ENCODE data around the gene OLIG2.

Gene OLIG2

DNA sequence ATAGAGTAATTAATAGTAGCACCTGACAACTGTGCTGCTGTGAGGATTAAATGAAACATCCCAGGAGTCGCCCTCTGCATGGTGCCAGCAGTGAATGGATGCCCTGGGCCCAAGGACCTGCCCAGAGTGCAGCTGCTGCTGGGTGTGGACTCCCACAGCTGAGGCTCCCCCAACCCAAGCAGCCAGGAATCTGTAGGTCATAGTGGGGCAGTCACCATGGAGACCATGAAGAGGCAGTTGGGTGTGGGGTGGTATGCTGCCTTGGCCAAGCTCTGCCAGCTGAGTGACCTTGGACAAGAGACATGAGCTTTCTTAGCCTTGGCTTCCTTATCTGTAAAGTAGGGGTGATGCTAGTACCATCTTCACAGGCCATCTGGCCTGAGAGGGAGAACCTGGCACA lies 9.4 kb downstream of the OLIG2 start:
- Histone ChIP-seq H3K9ac (ENCODE audit: low read length) (no peak overlapping the region), H3K27me3 (ENCODE audit: control insufficient read depth, insufficient read depth, low read length) (peaks cover 78% of the 10 kb centered on the region)

DNA sequence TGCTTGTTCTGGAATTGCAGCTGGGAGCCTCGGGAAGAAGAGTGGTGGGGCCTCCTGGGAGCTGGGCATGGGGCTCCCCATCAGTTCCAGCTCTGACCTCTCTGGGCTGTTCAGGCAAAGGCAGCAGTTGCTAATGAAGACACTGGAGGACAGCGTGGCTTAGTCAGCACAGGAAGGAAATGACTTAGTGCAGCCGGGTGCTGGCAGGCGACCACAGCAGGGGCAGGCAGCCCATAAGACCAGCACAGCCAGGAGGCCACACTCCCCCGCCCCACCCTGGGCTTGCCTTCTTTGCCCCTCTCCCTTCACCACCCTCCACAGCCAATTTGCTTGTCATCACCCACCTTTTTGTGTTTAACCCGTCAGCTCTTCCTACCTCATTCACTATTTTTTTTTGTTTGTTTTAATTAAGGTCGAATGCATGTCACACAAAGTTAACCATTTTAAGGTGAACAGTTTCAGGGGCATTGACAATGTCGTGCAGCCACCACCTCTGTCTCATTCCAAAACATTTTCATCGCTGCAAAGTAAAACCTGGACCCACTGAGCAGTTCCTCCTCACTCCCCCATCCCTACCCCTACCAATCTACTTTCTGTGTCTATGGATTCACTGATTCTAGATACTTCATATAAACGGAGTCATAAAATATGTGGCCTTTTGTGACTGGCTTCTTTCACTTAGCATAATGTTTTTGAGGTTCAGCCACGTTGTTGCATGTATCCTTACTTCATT lies 10.9 kb downstream of the OLIG2 start:
- H3K9me3 ChIP-seq (ENCODE audit: control insufficient read depth, insufficient read depth, low read depth, low read length), result no peaks in the 10 kb centered on the region
- peaks cover 73% of the 10 kb centered on the region for H3K27me3 ChIP-seq (ENCODE audit: control insufficient read depth, insufficient read depth, low read length)
- no peak overlapping the region for H3K4me3 ChIP-seq (ENCODE audit: low read depth, low read length)
- no peak overlapping the region for H3K9ac ChIP-seq (ENCODE audit: low read length)
- peaks cover 14% of the 10 kb centered on the region for H3K4me1 ChIP-seq (ENCODE audit: control insufficient read depth, insufficient read depth, low read length)
- no peak overlapping the region for H3K27ac ChIP-seq (ENCODE audit: low read depth, low read length)
- H3K36me3 ChIP-seq (ENCODE audit: control insufficient read depth, insufficient read depth, low read length), result no peaks in the 10 kb centered on the region

More for the DNA sequence above, 9.4 kb downstream of the OLIG2 start:
- H3K27ac ChIP-seq (ENCODE audit: low read depth, low read length), result no peak overlapping the region
- H3K9me3 ChIP-seq (ENCODE audit: control insufficient read depth, insufficient read depth, low read depth, low read length), result no peaks in the 10 kb centered on the region
- H3K4me1 ChIP-seq (ENCODE audit: control insufficient read depth, insufficient read depth, low read length), result peaks cover 14% of the 10 kb centered on the region
- H3K36me3 ChIP-seq (ENCODE audit: control insufficient read depth, insufficient read depth, low read length), result no peaks in the 10 kb centered on the region
- no peak overlapping the region for H3K4me3 ChIP-seq (ENCODE audit: low read depth, low read length)

DNA sequence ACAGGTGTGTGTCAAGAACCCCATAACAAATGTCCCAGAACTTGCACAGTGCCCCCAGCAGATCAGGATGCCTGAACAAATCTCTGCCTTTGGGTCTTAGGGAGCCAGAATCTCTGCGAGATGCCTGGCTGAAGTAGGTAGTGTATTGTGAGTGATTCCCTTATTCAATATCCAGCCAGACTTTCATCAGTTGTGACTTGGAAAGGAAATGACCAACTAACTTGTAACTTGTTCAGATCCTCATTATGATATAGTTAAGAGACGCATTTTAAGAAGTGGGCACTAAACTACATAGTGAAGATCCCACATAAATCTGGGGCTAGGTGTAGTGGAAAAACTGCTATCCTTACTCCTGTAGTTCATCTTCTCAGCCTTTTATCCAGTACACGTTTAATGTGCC lies 11.8 kb downstream of the OLIG2 start:
- no peak overlapping the region for H3K4me3 ChIP-seq (ENCODE audit: low read depth, low read length)
- peaks cover 14% of the 10 kb centered on the region for H3K4me1 ChIP-seq (ENCODE audit: control insufficient read depth, insufficient read depth, low read length)
- H3K9ac ChIP-seq (ENCODE audit: low read length), result no peak overlapping the region
- H3K36me3 ChIP-seq (ENCODE audit: control insufficient read depth, insufficient read depth, low read length), result no peaks in the 10 kb centered on the region
- H3K9me3 ChIP-seq (ENCODE audit: control insufficient read depth, insufficient read depth, low read depth, low read length), result no peaks in the 10 kb centered on the region
- peaks cover 72% of the 10 kb centered on the region for H3K27me3 ChIP-seq (ENCODE audit: control insufficient read depth, insufficient read depth, low read length)
- no peak overlapping the region for H3K27ac ChIP-seq (ENCODE audit: low read depth, low read length)

DNA sequence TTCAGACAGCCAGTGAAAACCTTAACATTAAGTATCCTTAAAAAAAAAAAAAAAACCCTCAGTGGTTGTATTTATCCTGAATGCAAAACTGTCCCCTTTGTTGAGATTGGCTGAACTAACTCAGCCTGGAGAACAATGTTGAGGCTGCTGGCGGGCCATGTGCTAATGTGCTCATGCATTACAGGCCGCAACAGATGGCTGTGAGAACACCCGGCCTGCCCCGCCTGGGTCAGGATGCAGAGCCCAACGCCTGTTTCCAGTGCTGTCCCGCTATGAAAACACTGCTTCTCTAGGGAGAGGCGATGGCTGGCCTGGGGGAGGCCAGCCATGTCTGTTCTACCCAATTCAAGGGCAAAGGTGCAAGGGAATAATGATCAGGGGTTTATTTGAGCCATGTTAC lies 13.8 kb downstream of the OLIG2 start:
- H3K36me3 ChIP-seq (ENCODE audit: control insufficient read depth, insufficient read depth, low read length), result no peaks in the 10 kb centered on the region
- H3K4me1 ChIP-seq (ENCODE audit: control insufficient read depth, insufficient read depth, low read length), result peaks cover 11% of the 10 kb centered on the region
- no peaks in the 10 kb centered on the region for H3K9me3 ChIP-seq (ENCODE audit: control insufficient read depth, insufficient read depth, low read depth, low read length)
- H3K27ac ChIP-seq (ENCODE audit: low read depth, low read length), result no peak overlapping the region
- H3K9ac ChIP-seq (ENCODE audit: low read length), result no peak overlapping the region
- peaks cover 72% of the 10 kb centered on the region for H3K27me3 ChIP-seq (ENCODE audit: control insufficient read depth, insufficient read depth, low read length)
- no peak overlapping the region for H3K4me3 ChIP-seq (ENCODE audit: low read depth, low read length)

DNA sequence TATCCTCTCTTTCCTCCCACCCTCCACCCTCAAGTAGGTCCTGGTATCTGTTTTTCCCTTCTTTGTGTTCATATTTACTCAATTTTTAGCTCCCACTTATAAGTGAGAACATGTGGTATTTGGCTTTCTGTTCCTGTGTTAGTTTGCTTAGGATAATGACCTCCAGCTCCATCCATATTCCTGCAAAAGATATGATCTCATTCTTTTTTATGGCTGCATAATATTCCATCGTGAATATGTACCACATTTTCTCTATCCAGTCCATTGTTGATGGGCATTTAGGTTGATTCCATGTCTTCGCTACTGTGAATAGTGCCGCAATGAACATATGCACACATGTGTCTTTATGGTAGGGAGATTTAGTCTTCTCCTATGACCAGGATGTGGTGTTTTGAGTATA lies 14.5 kb downstream of the OLIG2 start:
- no peaks in the 10 kb centered on the region for H3K36me3 ChIP-seq (ENCODE audit: control insufficient read depth, insufficient read depth, low read length)
- H3K4me3 ChIP-seq (ENCODE audit: low read depth, low read length), result no peak overlapping the region
- no peak overlapping the region for H3K9ac ChIP-seq (ENCODE audit: low read length)
- H3K9me3 ChIP-seq (ENCODE audit: control insufficient read depth, insufficient read depth, low read depth, low read length), result no peaks in the 10 kb centered on the region
- H3K4me1 ChIP-seq (ENCODE audit: control insufficient read depth, insufficient read depth, low read length), result peaks cover 8% of the 10 kb centered on the region
- H3K27me3 ChIP-seq (ENCODE audit: control insufficient read depth, insufficient read depth, low read length), result peaks cover 72% of the 10 kb centered on the region
- no peak overlapping the region for H3K27ac ChIP-seq (ENCODE audit: low read depth, low read length)

DNA sequence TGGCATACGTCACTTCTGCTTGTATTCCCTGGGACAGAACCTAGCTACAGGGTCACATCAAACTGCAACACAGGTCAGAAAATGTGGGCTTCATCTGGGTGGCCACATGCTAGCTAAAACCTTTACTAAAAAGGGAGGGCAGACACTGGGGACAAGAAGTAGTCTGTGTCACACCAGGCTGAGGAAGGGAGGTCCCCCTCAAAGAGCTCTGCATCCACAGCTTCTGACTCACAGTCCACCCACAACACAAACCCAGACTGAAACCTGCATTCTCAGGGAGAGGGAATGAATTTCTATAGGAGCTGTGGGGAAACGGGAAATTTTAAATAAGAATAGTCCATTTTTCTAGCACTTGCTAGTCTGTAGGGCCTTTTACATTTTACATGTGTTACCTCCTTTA lies 16.2 kb downstream of the OLIG2 start:
- H3K27ac ChIP-seq (ENCODE audit: low read depth, low read length), result no peak overlapping the region
- H3K4me1 ChIP-seq (ENCODE audit: control insufficient read depth, insufficient read depth, low read length), result no peaks in the 10 kb centered on the region; the same call in 1 of the 2 replicates
- no peaks in the 10 kb centered on the region for H3K9me3 ChIP-seq (ENCODE audit: control insufficient read depth, insufficient read depth, low read depth, low read length)
- H3K4me3 ChIP-seq (ENCODE audit: low read depth, low read length), result no peak overlapping the region
- peaks cover 68% of the 10 kb centered on the region for H3K27me3 ChIP-seq (ENCODE audit: control insufficient read depth, insufficient read depth, low read length)
- no peak overlapping the region for H3K9ac ChIP-seq (ENCODE audit: low read length)
- H3K36me3 ChIP-seq (ENCODE audit: control insufficient read depth, insufficient read depth, low read length), result no peaks in the 10 kb centered on the region

DNA sequence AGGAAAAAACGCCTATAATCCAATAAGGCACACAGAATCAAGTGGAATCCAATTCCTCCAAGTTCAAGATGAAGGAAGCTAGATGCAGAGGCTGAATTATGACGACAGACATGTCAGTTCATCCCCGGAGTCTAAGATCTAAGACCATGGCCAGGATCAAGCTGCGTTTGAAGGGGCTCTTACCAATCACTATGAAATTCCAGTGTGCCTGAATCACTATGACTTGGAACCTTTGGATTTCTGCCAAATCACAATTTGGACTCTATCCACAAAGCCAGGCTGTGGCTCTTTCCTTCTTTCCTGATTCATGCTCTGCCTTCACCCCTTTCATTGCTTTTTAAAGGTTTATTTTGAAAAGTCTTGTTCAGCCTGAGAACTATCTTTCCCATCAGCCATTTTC lies 17.1 kb downstream of the OLIG2 start:
- H3K4me1 ChIP-seq (ENCODE audit: control insufficient read depth, insufficient read depth, low read length), result no peaks in the 10 kb centered on the region; the same call in 1 of the 2 replicates
- H3K36me3 ChIP-seq (ENCODE audit: control insufficient read depth, insufficient read depth, low read length), result no peaks in the 10 kb centered on the region
- H3K9me3 ChIP-seq (ENCODE audit: control insufficient read depth, insufficient read depth, low read depth, low read length), result no peaks in the 10 kb centered on the region
- peaks cover 68% of the 10 kb centered on the region for H3K27me3 ChIP-seq (ENCODE audit: control insufficient read depth, insufficient read depth, low read length)
- no peak overlapping the region for H3K4me3 ChIP-seq (ENCODE audit: low read depth, low read length)
- no peak overlapping the region for H3K9ac ChIP-seq (ENCODE audit: low read length)
- no peak overlapping the region for H3K27ac ChIP-seq (ENCODE audit: low read depth, low read length)

DNA sequence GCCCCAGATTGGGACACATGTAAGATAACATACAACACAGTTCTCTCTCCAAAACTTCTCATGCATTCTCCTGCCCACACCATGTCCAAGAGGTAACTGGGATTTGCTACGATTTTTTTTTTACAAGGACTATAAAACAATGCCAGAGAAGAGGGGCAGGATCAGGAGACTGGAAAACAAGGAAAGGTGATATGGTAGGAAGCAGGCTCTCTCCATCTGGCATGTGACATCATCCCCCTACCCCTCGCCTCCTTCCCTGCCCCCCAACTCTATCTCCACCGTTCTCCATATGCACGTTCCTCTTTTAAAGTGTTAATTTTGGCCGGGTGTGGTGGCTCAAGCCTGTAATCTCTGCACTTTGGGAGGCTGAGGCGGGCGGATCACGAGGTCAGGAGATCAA lies 20.7 kb downstream of the OLIG2 start:
- Histone ChIP-seq H3K27me3 (ENCODE audit: control insufficient read depth, insufficient read depth, low read length) (peaks cover 73% of the 10 kb centered on the region), H3K9ac (ENCODE audit: low read length) (no peak overlapping the region), H3K4me3 (ENCODE audit: low read depth, low read length) (no peak overlapping the region)

DNA sequence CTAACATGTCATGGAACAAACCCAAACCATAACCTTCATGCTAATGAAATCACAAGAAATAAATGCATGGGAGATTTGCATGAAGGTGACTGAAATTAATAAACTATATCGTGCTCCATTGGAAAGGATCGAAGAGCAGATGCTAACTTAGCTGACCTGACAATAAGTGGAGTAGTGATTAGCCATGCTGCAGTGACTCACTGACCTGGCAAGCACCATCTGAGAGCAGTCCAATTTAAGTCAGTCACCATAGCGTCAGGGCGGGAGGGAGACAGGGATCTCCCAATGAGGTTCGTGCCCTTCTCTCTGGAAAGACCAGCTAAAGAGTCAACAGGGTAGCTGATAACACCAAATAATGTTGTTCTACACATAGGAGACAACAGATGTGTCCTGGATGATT lies 21.5 kb downstream of the OLIG2 start:
- peaks cover 66% of the 10 kb centered on the region for H3K27me3 ChIP-seq (ENCODE audit: control insufficient read depth, insufficient read depth, low read length)
- H3K27ac ChIP-seq (ENCODE audit: low read depth, low read length), result no peak overlapping the region
- no peaks in the 10 kb centered on the region; the same call in 1 of the 2 replicates for H3K4me1 ChIP-seq (ENCODE audit: control insufficient read depth, insufficient read depth, low read length)
- H3K9me3 ChIP-seq (ENCODE audit: control insufficient read depth, insufficient read depth, low read depth, low read length), result no peaks in the 10 kb centered on the region
- no peak overlapping the region for H3K4me3 ChIP-seq (ENCODE audit: low read depth, low read length)
- H3K36me3 ChIP-seq (ENCODE audit: control insufficient read depth, insufficient read depth, low read length), result no peaks in the 10 kb centered on the region
- no peak overlapping the region for H3K9ac ChIP-seq (ENCODE audit: low read length)

More for the DNA sequence above, 20.7 kb downstream of the OLIG2 start:
- Histone ChIP-seq H3K36me3 (ENCODE audit: control insufficient read depth, insufficient read depth, low read length) (no peaks in the 10 kb centered on the region), H3K4me1 (ENCODE audit: control insufficient read depth, insufficient read depth, low read length) (no peaks in the 10 kb centered on the region; the same call in 1 of the 2 replicates), H3K27ac (ENCODE audit: low read depth, low read length) (no peak overlapping the region), H3K9me3 (ENCODE audit: control insufficient read depth, insufficient read depth, low read depth, low read length) (no peaks in the 10 kb centered on the region)

DNA sequence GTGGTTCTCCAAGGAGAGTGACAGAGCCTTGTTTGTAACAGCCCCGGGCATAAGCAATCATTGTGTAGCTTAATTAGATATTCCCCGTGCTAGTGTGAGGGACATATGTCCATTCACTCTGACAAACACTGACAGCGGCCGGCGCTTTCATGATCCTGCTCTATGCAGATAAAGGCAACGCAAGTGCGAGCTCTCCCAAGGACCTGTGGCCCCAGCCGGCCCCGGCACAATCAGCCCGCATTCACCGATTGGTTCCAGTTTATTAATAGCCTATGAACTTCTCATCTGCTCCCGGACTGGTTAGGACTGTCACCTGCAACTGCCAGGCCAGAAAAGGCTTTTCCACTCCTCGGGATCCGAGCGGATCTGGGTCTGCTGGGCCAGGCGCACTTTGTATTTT lies 26.2 kb downstream of the OLIG2 start:
- no peak overlapping the region for H3K4me3 ChIP-seq (ENCODE audit: low read depth, low read length)
- no peak overlapping the region for H3K9ac ChIP-seq (ENCODE audit: low read length)
- H3K27me3 ChIP-seq (ENCODE audit: control insufficient read depth, insufficient read depth, low read length), result peaks cover 30% of the 10 kb centered on the region
- no peaks in the 10 kb centered on the region for H3K9me3 ChIP-seq (ENCODE audit: control insufficient read depth, insufficient read depth, low read depth, low read length)
- H3K27ac ChIP-seq (ENCODE audit: low read depth, low read length), result no peak overlapping the region
- H3K4me1 ChIP-seq (ENCODE audit: control insufficient read depth, insufficient read depth, low read length), result no peaks in the 10 kb centered on the region
- no peaks in the 10 kb centered on the region for H3K36me3 ChIP-seq (ENCODE audit: control insufficient read depth, insufficient read depth, low read length)

DNA sequence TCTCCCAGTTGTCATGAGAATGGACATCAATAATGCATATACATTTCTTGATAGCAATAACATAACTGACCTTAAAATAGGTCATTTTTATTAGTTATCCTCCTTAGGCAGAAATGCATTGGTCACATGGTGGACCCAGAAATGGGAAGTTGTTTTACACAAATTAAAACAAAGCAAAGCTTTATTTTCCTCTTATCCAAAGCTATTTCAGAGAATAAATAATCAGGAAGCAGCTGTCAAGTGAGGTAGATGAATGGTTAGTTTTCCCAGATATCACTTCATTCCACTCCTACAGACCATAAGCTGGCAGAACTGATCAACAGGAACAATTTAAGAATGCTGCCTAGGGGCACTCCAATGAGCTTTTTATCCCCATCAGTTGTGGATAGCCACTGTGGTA lies 28.2 kb downstream of the OLIG2 start:
- Histone ChIP-seq H3K4me1 (ENCODE audit: control insufficient read depth, insufficient read depth, low read length) (no peaks in the 10 kb centered on the region), H3K27ac (ENCODE audit: low read depth, low read length) (no peak overlapping the region), H3K27me3 (ENCODE audit: control insufficient read depth, insufficient read depth, low read length) (peaks cover 23% of the 10 kb centered on the region), H3K36me3 (ENCODE audit: control insufficient read depth, insufficient read depth, low read length) (no peaks in the 10 kb centered on the region), H3K9ac (ENCODE audit: low read length) (no peak overlapping the region), H3K4me3 (ENCODE audit: low read depth, low read length) (no peak overlapping the region), H3K9me3 (ENCODE audit: control insufficient read depth, insufficient read depth, low read depth, low read length) (no peaks in the 10 kb centered on the region)

All from HUES6 (cell line).